Nucleus accumbens (tissue), 56 donors: ENCODE measurements around the gene IP6K1.

Experiments
- DNase-seq, 56 donors: peaks; one replicate each; lab custom pipeline; 2025; lab: John Stamatoyannopoulos, UW

Gene IP6K1

GRCh38 chr3:49727924-49728361 lies 58.4 kb downstream of the IP6K1 start:
- DNase-seq, result no peak

GRCh38 chr3:49727154-49727923 lies 59.0 kb downstream of the IP6K1 start:
- no peak for DNase-seq

- no peak for DNase-seq
Observed at GRCh38 chr3:49725906-49726681, 60.2 kb downstream of the IP6K1 start.

GRCh38 chr3:49724586-49724985 lies 61.8 kb downstream of the IP6K1 start:
- DNase-seq, result no peak

GRCh38 chr3:49723628-49724551 lies 62.5 kb downstream of the IP6K1 start, which contains the start of gene GMPPB:
TSS of gene GMPPB (minus strand) at chr3:49723951. CDS start at chr3:49723726, 225 bp downstream.
- DNase-seq, result peak; percentile 39 to 97 (median 92)

- DNase-seq, result peak in 32 of 56 donors; percentile 8 to 71 (median 40)
Observed at GRCh38 chr3:49723296-49723627, 63.1 kb downstream of the IP6K1 start.

- no peak for DNase-seq
Observed at GRCh38 chr3:49722896-49723295, 63.4 kb downstream of the IP6K1 start.

- DNase-seq, result no peak
Observed at GRCh38 chr3:49721896-49722781, 64.2 kb downstream of the IP6K1 start.

- no peak for DNase-seq
Observed at GRCh38 chr3:49721596-49721895, 64.8 kb downstream of the IP6K1 start.

- no peak for DNase-seq
Observed at GRCh38 chr3:49720855-49721595, 65.3 kb downstream of the IP6K1 start.

- peak; percentile 55 to 97 (median 88) for DNase-seq
Observed at GRCh38 chr3:49719214-49719884, 67.0 kb downstream of the IP6K1 start, which contains the start of gene AMIGO3. TSS of gene AMIGO3 (minus strand) at chr3:49719684. CDS start at chr3:49719465, 219 bp downstream.

- no peak for DNase-seq
Observed at GRCh38 chr3:49718858-49719213, 67.5 kb downstream of the IP6K1 start.

- no peak for DNase-seq
Observed at GRCh38 chr3:49717959-49718857, 68.1 kb downstream of the IP6K1 start.

- DNase-seq, result no peak
Observed at GRCh38 chr3:49717211-49717958, 69.0 kb downstream of the IP6K1 start.

- no peak for DNase-seq
Observed at GRCh38 chr3:49716691-49717210, 69.6 kb downstream of the IP6K1 start.

- no peak for DNase-seq
Observed at GRCh38 chr3:49716169-49716568, 70.2 kb downstream of the IP6K1 start.
